Endothelial cell of umbilical vein (primary cell): ENCODE results near the gene ASRGL1. TPM values are rescaled to one million over a fixed set of nuclear protein-coding genes. Genes with fewer than 3 reads are reported as not detected.

Source experiments
- BruUV-seq: library from RNA; stranded (reverse); fragments of 400-500 nt; replicated peaks from 2 replicates; lab custom pipeline; 2021; lab: Mats Ljungman, UMichigan
- CTCF ChIA-PET: fragments of 300-600, 350-600 bp; sonication (Branson Sonifier 250); formaldehyde crosslinking; loops from one replicate; lab custom pipeline; 2021; ENCODE audit warnings: antibody characterized with exemption, inconsistent platforms; lab: Charles Lee
- POLR2A ChIA-PET: fragments of 300-600, 350-600 bp; sonication (Branson Sonifier 250); formaldehyde crosslinking; loops from one replicate; lab custom pipeline; 2021; ENCODE audit warnings: antibody characterized with exemption, inconsistent platforms; lab: Charles Lee
- DNase-seq: peaks from one replicate; pipeline ENCODE4 v3.0.0-alpha.2; 2011; ENCODE audit warnings: low read depth, low spot score
- FAIRE-seq: peaks from 2 replicates; lab custom pipeline; 2011; peaks lifted over from hg19 to GRCh38; lab: Jason Lieb, UNC
- H2AFZ ChIP-seq: 2 replicates; pipeline ENCODE4 v1.6.0; 2012; ENCODE audit warnings: low read depth, low read length, control low read depth, inconsistent platforms
- H3K27ac ChIP-seq: 2 replicates; pipeline ENCODE4 v1.5.1; 2011; ENCODE audit warnings: low read depth, mild to moderate bottlenecking, control low read depth, low read length, moderate library complexity; ENCODE audit not compliant: insufficient read depth
- H3K27me3 ChIP-seq, 2 experiments: 2 replicates each; pipeline versions ENCODE4 v1.6.0 to v1.6.1; 2011; ENCODE audit warnings: low read length in 2 of 2, mixed read lengths in 1 of 2; ENCODE audit not compliant: control insufficient read depth in 2 of 2, insufficient read depth in 2 of 2
- H3K36me3 ChIP-seq, 2 experiments: 2 replicates in 1 of 2; 3 replicates in 1 of 2; pipeline ENCODE4 v1.5.1; 2011; ENCODE audit warnings: low read length in 2 of 2, mild to moderate bottlenecking in 1 of 2, moderate library complexity in 1 of 2; ENCODE audit not compliant: control insufficient read depth in 2 of 2, insufficient read depth in 2 of 2; ENCODE audit errors: extremely low read depth in 1 of 2
- H3K4me1 ChIP-seq: 3 replicates; pipeline ENCODE4 v1.5.1; 2011; ENCODE audit warnings: mild to moderate bottlenecking, low read length; ENCODE audit not compliant: control insufficient read depth, insufficient read depth; ENCODE audit errors: extremely low read depth
- H3K4me2 ChIP-seq: 2 replicates; pipeline ENCODE4 v1.6.1; 2011; ENCODE audit warnings: low read length, control low read depth, mixed read lengths; ENCODE audit not compliant: insufficient read depth
- H3K4me3 ChIP-seq, 3 experiments: fragments of 200-600 bp in 1 of 3; sonication (generic), shearing (Covaris generic) in 1 of 3; replicated peaks in 1 of 3; 2 replicates each; pipeline ENCODE4 v1.5.1; 2011 to 2016; ENCODE audit warnings: control low read depth in 3 of 3, low read length in 3 of 3, mild to moderate bottlenecking in 2 of 3, inconsistent platforms in 1 of 3, low read depth in 1 of 3, moderate library complexity in 1 of 3; ENCODE audit not compliant: insufficient read depth in 1 of 3
- H3K79me2 ChIP-seq: 2 replicates; pipeline ENCODE4 v1.6.0; 2012; ENCODE audit warnings: low read length, inconsistent platforms; ENCODE audit not compliant: control insufficient read depth, insufficient read depth
- H3K9ac ChIP-seq: replicated peaks from 2 replicates; pipeline ENCODE3; 2011; ENCODE audit warnings: low read length, control low read depth; ENCODE audit not compliant: insufficient read depth; ENCODE audit errors: extremely low read depth
- H3K9me1 ChIP-seq: replicated peaks from 3 replicates; pipeline ENCODE4 v1.6.0; 2011; ENCODE audit warnings: mild to moderate bottlenecking, low read length; ENCODE audit not compliant: control insufficient read depth, insufficient read depth; ENCODE audit errors: extremely low read depth
- H3K9me3 ChIP-seq: replicated peaks from 2 replicates; pipeline ENCODE4 v1.5.1; 2012; ENCODE audit warnings: low read length, inconsistent platforms; ENCODE audit not compliant: control insufficient read depth, insufficient read depth
- H4K20me1 ChIP-seq: replicated peaks from 2 replicates; pipeline ENCODE3; 2011; ENCODE audit warnings: mild to moderate bottlenecking, low read length; ENCODE audit not compliant: control insufficient read depth, insufficient read depth; ENCODE audit errors: extremely low read depth
- EZH2 ChIP-seq: IDR thresholded peaks from 2 replicates; pipeline ENCODE4 v1.6.1; 2012; ENCODE audit warnings: borderline replicate concordance, low read depth, mild to moderate bottlenecking, moderate library complexity, low read length, inconsistent platforms; ENCODE audit not compliant: severe bottlenecking
- FOS ChIP-seq: IDR thresholded peaks from 2 replicates; pipeline ENCODE4 v1.6.1; 2011; ENCODE audit warnings: mild to moderate bottlenecking, low read length, moderate library complexity, borderline replicate concordance; ENCODE audit not compliant: insufficient read depth
- GATA2 ChIP-seq: IDR thresholded peaks from 2 replicates; pipeline ENCODE4 v1.7.0; 2011; ENCODE audit warnings: low read depth, mild to moderate bottlenecking, moderate library complexity, mixed read lengths, low read length; ENCODE audit not compliant: insufficient read length, insufficient read depth
- JUN ChIP-seq: IDR thresholded peaks from 2 replicates; pipeline ENCODE4 v1.6.1; 2011; ENCODE audit warnings: borderline replicate concordance, low read depth; ENCODE audit not compliant: insufficient read length, insufficient read depth
- MAX ChIP-seq: IDR thresholded peaks from 2 replicates; pipeline ENCODE4 v1.6.1; 2011; ENCODE audit not compliant: insufficient read depth, insufficient read length
- MYC ChIP-seq: IDR thresholded peaks from one replicate; pipeline ENCODE4 v1.6.1; 2011; ENCODE audit warnings: mild to moderate bottlenecking, low read depth, low read length
- POLR2A ChIP-seq: IDR thresholded peaks from 2 replicates; pipeline ENCODE4 v1.6.1; 2012; ENCODE audit warnings: low read depth, mild to moderate bottlenecking, control low read depth, low read length
- POLR2AphosphoS5 ChIP-seq: IDR thresholded peaks from 2 replicates; pipeline ENCODE4 v1.6.1; 2012; ENCODE audit warnings: low read depth, mild to moderate bottlenecking, control low read depth, low read length, moderate library complexity; ENCODE audit not compliant: insufficient read depth
- dilution Hi-C: fragments of 300-500 bp; cut with MboI; formaldehyde crosslinking; loops from one replicate; pipeline ENCODE4 v1.15.0; 2019; ENCODE audit warnings: low sequenced_read_pairs; ENCODE audit not compliant: extremely low pct_ligation_motif_present
- intact Hi-C: fragments of 100-400 bp; cut with micrococcal nuclease; formaldehyde crosslinking; loops from one replicate; pipeline ENCODE4 v1.10.0; 2022
- polyA plus RNA-seq, 4 experiments: library from polyadenylated mRNA; depleted of rRNA in 3 of 4; stranded (reverse) in 3 of 4; unstranded in 1 of 4; fragments of >200 nt; gene quantifications; 2 replicates each; pipeline versions ENCODE4 v1.2.1 to v1.2.3, GENCODE V29; 2011 to 2012; ENCODE audit warnings: missing spikeins in 1 of 4
- total RNA-seq: library from RNA; stranded (reverse); gene quantifications from 2 replicates; pipeline ENCODE4 v1.2.3, GENCODE V29; 2021

The ASRGL1 gene
- total and polyA plus RNA-seq, 2 donors (not counting 3 experiments of a cell fraction or from before 2014, with no cell fraction given), result 33.1 to 36.0 TPM

GRCh38 chr11:62392506-62392905 lies 55.3 kb downstream of the ASRGL1 start:
- no peak overlapping the region for H3K4me2 ChIP-seq
- H3K9ac ChIP-seq, result no peak overlapping the region
- POLR2A ChIA-PET, result no interaction called here
- no peaks in the 10 kb centered on the region for H3K79me2 ChIP-seq
- no peak overlapping the region for H3K4me3 ChIP-seq
- no peak for TF ChIP-seq JUN
- no peak for TF ChIP-seq POLR2AphosphoS5
- no peak for TF ChIP-seq EZH2
- TF ChIP-seq FOS, result no peak
- no peak for TF ChIP-seq GATA2
- TF ChIP-seq MAX, result no peak
- no peak for TF ChIP-seq POLR2A
- TF ChIP-seq MYC, result no peak
- H3K27me3 ChIP-seq, result no peaks in the 10 kb centered on the region
- no peak for DNase-seq
- no peak for FAIRE-seq
- H3K9me3 ChIP-seq, result no peaks in the 10 kb centered on the region
- no peak overlapping the region for H3K27ac ChIP-seq
- dilution Hi-C loops, result no loop called here
- no TSS peak for BruUV-seq
- no peaks in the 10 kb centered on the region for H3K9me1 ChIP-seq
- no peaks in the 10 kb centered on the region for H4K20me1 ChIP-seq
- H3K4me1 ChIP-seq, result peaks cover 4% of the 10 kb centered on the region
- no peaks in the 10 kb centered on the region for H3K36me3 ChIP-seq
- no peak overlapping the region for H2AFZ ChIP-seq
- CTCF ChIA-PET, result interaction anchor here (1.1 to 4.7 kb wide), 5 partner anchors 11 to 176 kb away, joined by 4 to 122 read pairs (median 5); no protein-coding TSS in a partner anchor
- intact Hi-C loops, result no loop called here
